GM18505 (cell line): ENCODE data around the gene TAGLN2.
"Not testable (repeated sequence)": the region's sequence is repeated elsewhere in the genome, so short reads cannot be mapped to it uniquely, and the experiment has no call there.

ENCODE experiments used
- ATAC-seq: cut with Tn5 transposase; IDR thresholded peaks from one replicate; pipeline ENCODE4 v1.9.1; 2021; ENCODE audit not compliant: unreplicated experiment
- POLR2A ChIP-seq: IDR thresholded peaks from 4 replicates; pipeline ENCODE4 v1.6.1; 2011; ENCODE audit warnings: borderline replicate concordance; ENCODE audit not compliant: insufficient read depth, insufficient read length; ENCODE audit errors: extremely low read depth

Gene TAGLN2

GRCh38 chr1:159917533-159918351, 7.6 kb downstream of the TAGLN2 start:
- ATAC-seq, result no peak
- no peak for TF ChIP-seq POLR2A

- ATAC-seq, result no peak
- no peak for TF ChIP-seq POLR2A
These were observed 8.9 kb downstream of the TAGLN2 start for GRCh38 chr1:159916242-159917051.

- no peak for ATAC-seq
- no peak for TF ChIP-seq POLR2A
These were observed 9.6 kb downstream of the TAGLN2 start for GRCh38 chr1:159915571-159916241.

GRCh38 chr1:159914252-159915018, 10.9 kb downstream of the TAGLN2 start:
- ATAC-seq, result no peak
- no peak for TF ChIP-seq POLR2A

GRCh38 chr1:159913451-159914192, 11.7 kb downstream of the TAGLN2 start:
- no peak for TF ChIP-seq POLR2A
- no peak for ATAC-seq

- ATAC-seq, result no peak
- no peak for TF ChIP-seq POLR2A
These were observed 13.8 kb downstream of the TAGLN2 start for GRCh38 chr1:159911326-159912070.

GRCh38 chr1:159908031-159908940, 17.0 kb downstream of the TAGLN2 start:
- TF ChIP-seq POLR2A, result no peak
- ATAC-seq, result no peak

GRCh38 chr1:159906960-159907359, 18.3 kb downstream of the TAGLN2 start:
- ATAC-seq, result no peak
- TF ChIP-seq POLR2A, result no peak

- not testable (repeated sequence) for ATAC-seq
These were observed 21.3 kb downstream of the TAGLN2 start for GRCh38 chr1:159904036-159904435.

- ATAC-seq, result no peak
These were observed 22.8 kb downstream of the TAGLN2 start for GRCh38 chr1:159902541-159902940.

More at GRCh38 chr1:159902541-159902940, 22.8 kb downstream of the TAGLN2 start:
- TF ChIP-seq POLR2A, result no peak
